NCI-H748 treated with DMSO at 0.1 percent for 48 hours (cell line): Measurements from ENCODE around the gene FGG.
"Not testable (repeated sequence)": the region's sequence is repeated elsewhere in the genome, so short reads cannot be mapped to it uniquely, and the experiment has no call there.

Source experiments
- DNase-seq: peaks from one replicate; lab custom pipeline; 2025; lab: John Stamatoyannopoulos, UW

Gene FGG

DNA sequence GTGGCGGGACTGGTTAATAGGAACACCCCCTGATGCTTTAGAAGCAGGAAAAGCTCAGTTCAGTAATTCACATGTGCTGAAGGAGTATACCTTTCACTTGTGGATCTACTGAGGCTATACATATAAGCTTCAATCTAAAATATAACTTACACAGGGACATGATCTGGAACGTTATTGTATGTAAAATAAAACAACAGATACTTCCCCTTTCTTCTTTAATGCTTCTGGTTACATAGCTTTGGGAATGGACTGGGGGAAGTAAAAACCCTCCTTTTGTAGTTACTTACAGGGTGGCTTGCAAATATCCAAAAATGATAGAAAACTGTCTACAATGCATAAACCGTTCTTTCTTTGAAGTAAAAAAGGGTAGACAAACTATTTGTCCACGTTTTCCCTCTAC is 1.9 kb downstream of the FGG start:
- no peak for DNase-seq

DNA sequence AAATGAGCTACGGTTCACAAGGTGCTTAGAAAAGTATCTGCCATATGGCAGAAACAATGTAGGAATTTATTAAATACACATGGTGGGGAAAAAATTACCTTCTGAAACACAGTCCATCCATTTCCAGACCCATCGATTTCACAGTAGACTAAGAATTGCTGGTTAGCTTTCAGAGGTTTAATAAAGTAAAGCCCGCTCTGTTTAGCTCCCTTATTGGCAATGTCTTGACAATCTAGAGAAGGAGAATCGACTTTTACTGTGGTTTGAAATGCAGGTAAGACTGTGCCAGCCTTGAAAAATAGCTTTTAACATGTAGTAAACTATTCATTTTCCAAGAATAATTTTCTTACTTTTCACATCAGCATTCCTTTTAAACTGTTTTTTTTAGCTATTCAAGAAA is 2.9 kb downstream of the FGG start:
- DNase-seq = no peak

DNA sequence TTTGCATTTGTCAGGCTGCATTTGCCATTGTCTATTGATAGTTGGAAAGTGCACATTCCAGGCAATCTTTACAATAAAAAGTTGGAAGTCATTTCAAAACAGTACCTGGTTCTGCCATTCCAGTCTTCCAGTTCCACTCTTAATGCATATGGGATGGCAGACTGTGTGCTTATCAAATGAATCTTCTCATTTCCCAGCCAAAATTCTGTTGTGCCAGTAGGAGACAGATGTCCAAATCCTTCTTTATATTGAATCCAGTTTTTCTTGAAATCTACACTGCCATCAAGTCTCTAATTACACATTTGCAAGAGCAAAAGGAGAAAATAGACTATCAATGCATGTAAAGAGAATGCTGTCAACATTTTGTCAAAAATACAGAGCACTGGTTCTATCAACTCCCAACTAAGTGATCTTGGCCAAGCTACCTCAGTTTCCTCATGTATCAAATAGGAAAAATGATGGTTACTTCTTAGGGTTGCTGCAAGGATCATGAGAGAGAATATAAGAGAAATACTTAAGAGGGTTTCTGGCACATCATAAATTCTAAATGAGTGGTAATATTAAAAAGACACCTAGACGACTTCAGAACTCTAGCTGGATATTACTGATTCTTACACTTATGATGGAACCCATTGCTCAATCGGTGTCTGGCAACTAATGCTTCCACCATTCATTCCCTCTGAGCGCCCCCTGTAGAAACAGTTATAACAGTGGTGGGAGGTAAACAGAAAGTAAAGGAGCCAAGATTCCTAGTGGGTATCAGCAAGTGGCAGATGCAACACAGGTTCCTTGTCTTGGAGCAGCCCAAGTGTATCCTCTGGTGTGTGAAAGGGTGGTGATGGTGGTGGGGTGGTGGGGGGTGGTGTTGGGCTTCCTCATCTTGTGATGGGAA is 3.8 kb downstream of the FGG start:
- no peak for DNase-seq

DNA sequence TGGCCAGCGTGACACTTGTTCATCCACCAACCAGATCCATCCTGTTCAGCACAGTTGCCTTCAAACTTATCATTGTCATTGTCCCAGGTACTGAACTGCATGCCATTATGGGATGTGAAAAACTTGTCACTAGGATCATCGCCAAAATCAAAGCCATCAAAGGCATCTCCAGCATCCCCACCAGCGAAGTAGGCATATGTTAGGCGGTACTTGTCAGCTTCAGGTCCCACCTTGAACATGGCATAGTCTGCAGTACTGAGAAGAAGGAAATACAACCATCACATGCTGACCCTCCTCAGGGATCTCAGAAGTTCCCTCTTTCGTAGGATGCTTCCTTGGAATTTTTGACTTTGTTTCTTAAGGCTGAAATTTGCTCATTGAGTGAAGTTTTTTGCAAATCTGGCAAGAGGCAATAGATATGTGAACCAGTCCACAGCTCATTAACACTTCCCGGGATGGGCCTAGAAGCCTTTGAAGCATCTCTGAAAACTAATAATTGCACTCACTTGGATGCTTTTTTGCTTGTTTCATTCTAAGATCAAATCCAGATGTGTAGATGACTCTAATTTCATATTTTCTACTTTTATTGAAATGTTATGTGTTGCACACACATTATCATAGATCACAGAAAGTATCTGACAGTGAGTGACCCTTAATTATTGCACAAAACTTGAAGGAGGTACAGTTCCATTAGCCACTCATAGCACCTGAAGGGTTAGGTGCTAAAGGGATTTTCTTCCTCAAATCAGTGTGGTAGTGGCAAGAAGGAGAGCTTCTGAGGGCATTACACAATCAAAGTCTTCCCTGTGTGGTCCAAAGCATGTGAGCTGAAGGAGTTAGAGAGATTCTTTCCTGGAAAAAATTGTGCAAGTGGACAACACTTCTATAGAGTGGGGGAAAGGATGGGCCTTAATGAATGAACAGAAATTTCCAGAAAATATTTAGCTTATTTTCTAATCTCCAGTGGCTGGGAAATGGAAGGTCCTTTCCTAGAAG is 5.4 kb downstream of the FGG start:
- no peak for DNase-seq

DNA sequence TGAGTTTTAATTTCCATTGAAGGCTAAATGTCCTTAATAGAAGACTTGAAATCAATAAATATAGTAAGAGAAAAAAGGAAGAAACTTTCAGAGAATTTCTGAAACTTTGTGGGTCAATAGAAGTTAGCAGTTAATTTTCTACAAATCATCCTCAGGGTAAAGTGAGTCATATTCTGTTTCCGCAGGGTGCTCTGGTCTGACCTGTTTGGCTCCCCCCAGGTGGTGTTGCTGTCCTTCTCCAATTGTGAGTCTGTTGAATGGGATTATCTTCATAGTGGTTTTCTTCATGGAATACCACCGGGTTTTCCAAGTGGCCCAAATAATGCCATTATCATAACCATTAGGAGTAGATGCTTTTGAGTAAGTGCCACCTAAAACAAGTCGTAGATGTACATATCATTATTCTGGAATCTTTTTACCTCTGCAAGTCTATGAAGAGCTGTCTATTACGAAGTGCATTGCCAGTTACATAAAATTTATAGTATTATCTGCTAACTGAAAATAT is 7.7 kb downstream of the FGG start:
- no peak for DNase-seq

DNA sequence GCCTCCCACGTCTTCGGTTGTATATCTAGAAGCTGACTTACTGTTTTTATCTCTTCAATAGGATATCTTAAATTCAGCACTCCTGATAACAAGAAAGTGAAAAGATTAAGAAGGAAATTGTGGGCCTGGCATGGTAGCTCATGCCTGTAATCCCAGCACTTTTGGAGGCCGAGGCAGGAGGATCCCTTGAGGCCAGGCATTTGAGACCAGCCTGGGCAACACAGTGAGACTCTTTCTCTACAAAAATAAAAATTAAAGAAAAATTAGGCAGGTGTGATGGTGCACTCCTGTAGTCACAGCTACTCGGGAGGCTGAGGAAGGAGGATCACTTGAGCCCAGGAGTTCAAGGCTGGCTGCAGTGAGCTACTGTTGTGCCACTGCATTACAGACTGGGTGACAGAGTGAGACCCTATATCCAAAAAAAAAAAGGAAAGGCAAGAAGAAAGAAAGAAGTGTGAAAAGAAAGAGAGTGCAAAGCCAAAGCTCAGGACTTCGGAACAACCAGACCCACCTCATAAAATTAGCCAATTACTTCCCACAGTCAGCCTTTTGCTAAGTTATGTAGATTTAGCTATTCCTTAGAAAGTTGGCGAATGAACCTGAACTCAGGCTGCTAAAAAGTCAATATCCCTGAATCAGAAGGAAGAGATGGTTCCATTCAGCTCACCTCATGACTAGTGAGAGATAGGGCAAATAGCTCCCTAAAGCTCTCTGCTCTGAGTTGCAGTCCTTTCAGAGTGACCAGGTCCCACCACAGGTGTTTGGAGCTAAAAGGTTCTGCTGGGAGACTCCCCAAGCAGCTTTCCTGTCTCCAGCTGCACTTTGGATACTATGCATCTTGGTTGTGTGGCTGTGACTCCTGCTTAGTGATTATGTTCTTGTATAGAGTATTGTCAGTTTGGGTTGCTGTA is 9.2 kb downstream of the FGG start:
- DNase-seq = no peak

DNA sequence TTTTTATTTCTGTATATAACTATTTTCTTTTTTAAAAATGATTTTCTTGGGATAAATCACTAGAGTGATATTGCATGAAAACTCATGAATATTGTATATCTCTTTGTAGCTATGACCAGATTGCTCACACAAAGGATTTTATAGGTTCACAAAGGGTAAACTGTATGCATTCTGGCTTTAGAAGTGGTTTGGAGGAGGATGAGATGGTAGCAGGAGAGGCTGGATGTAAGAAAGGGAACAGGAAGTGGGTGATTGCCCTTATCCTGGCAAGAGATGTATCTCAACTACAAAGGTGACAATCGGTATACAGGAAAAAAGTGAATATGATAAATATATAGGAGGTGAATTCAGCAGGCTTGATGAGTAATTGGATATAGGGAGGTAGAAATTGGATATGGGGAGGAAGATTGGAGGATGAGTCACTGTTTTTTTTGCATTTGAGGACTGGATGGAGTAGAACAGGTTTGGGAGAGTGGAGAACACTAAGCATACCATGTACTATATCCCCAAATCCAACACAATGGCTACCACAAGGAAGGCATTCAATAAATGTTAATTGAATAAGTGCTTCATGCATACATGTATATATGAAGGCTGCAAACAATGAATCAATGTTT is 9.9 kb downstream of the FGG start:
- DNase-seq = no peak

DNA sequence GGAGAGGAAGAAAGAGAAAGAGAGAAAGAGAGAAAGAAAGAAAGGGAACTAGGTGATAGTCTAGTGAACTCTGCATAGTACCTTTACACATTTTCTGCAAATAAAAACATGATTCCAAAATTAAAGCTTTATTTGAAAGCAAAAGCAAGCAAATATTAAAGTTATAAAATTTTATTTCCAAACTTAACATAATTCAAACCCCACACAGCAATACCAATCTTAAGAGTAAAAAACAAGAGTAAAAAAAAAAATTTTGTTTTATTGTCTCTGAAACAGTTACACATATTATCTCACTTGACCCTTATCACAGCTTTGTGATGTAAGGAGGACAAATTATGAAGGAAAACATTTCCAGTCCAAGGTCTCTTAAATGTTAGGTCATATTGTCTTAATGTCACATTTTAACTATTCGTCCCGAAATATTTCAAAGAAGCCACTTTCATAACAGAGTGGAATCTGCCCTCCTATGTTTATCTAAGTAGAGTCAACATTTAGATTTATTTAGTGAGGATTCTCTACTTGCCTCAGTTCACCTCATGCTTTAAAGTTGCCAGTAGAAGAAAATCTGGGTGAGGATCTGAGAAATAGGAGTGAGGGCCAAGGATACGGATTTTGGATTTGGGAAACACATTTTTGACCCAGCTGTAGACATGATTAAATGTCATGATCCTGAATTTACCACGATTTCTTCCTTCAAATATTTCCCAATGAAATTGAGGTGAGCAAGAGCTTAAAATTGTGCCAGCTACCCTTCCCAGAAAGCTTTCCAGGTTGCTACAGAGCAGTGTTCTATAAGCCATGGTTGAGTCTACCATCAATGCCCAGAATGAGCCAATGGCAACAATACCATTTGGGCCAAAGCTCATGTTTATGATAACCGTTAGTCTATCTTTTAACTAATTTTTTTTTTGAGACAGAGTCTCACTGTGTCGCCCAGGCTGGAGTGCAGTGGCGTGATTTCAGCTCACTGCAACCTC is 14.4 kb downstream of the FGG start:
- DNase-seq = no peak

DNA sequence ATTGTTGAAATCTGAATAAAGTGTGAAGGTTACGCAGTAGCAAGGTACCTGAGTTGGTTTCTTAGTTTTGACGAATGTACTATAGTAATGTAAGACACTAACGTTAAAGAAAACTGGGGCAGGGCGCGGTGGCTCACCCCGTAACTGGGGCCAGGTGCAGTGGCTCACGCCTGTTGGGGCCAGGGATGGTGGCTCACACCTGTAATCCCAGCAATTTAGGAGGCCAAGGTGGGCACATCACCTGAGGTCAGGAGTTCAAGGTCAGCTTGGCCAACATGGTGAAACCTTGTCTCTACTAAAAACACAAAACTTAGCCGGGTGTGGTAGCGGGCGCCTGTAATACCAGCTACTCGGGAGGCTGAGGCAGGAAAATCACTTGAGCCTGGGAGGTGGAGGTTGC is 15.2 kb downstream of the FGG start:
- not testable (repeated sequence) for DNase-seq

DNA sequence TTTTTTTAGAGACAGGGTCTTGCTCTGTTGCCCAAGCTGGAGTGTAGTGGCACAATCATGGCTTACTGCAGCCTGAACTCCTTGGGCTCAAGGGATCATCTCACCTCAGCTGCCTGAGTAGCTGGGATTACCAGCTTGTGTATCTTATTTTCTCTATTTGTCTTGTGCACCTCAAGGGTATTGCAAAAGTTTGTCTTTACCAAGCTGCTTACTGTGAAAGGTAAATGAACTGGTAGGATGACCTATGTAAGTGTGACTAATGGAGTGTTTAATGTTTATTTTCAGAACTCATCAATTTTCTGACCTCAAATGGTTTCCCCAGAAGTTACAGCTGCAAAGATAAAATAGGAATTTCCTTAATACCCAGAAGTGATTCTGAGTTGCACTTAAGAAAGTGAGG is 16.6 kb downstream of the FGG start:
- no peak for DNase-seq

DNA sequence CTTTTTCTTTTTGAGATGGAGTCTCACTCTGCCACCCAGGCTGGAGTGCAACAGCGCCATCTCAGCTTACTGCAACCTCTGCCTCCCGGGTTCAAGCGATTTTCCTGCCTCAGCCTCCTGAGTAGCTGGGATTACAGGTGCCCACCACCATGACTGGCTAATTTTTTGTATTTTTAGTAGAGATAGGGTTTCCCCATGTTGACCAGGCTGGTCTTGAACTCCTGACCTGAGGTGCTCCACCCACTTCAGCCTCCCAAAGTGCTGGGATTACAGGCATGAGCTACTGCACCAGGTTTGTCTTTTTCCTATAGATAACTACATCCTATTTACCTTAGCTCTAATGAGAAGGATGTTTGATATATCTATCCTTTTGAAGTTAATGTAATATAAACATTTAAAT is 18.1 kb downstream of the FGG start:
- DNase-seq = not testable (repeated sequence)

DNA sequence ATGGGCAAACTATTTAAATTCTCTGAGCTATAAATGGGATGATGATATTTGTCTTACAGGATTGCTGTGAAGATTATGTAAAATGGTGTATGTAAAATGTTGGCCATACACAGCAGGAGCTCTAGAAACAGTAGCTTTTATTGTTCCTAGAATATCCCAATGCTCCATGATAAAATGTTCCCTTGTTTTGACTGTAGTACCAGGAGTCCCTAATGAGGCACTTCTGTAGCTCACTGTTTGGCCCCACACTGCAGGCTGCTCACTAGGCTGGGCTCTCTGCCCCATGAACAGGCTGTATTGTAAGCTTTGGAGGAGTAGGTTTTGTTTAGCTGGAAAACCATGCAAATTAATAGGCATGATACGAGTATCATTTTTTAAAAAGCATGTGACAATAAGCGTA is 18.6 kb downstream of the FGG start:
- DNase-seq = no peak

DNA sequence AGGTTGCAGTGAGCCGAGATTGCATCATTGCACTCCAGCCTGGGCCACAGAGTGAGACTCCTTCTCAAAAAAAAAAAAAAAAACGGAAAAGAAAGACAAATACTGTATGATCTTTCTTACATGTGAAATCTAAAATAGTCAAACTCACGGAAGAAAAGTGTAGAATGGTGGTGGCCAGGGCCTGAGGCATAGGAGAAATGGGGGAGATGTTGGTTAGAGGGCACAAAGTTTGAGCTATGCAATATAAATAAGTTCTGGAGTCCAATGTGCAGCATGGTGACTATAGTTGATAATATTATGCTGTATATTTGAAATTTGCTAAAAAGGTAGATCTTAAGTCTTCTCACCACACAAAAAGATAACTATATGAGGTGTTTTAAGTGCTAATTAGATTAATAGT is 20.6 kb downstream of the FGG start:
- DNase-seq = no peak

DNA sequence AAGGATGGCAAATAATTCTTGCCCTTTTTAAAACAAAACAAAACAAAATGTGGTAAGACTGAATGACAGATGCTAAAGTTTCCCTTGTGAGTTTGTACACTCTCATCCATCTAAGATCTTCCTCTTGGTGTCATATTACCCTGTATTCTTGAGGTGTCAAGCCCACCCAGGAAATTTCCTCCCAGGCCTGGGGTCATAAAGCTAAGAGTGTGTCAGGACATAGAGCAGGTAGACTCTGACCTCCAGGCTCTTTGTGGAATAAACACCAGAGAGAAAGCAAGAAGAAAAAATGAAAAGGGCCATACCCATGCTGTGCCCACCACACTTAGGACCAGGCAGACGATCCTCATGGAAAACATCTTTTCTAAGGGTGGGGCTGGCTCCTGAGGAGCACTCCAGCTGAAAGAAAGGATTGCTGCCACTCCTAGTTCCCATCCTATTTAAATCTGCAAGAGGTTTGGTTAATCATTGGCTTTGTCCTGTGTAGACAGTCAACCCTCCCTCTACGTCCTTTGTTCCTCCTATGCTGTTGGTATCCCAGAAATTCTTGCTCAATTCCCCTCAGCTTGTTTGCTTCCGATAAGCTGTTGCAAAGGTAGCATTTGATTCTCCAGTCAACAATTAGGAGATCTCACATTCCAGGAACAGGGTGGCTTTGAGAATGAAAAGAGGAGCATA is 22.0 kb downstream of the FGG start, which contains the start of gene FGA:
Gene FGA, minus strand, starts transcription at position 414 of the 678 bp plus-strand sequence. Its CDS starts 55 bp downstream, at position 359.
- DNase-seq = no peak

DNA sequence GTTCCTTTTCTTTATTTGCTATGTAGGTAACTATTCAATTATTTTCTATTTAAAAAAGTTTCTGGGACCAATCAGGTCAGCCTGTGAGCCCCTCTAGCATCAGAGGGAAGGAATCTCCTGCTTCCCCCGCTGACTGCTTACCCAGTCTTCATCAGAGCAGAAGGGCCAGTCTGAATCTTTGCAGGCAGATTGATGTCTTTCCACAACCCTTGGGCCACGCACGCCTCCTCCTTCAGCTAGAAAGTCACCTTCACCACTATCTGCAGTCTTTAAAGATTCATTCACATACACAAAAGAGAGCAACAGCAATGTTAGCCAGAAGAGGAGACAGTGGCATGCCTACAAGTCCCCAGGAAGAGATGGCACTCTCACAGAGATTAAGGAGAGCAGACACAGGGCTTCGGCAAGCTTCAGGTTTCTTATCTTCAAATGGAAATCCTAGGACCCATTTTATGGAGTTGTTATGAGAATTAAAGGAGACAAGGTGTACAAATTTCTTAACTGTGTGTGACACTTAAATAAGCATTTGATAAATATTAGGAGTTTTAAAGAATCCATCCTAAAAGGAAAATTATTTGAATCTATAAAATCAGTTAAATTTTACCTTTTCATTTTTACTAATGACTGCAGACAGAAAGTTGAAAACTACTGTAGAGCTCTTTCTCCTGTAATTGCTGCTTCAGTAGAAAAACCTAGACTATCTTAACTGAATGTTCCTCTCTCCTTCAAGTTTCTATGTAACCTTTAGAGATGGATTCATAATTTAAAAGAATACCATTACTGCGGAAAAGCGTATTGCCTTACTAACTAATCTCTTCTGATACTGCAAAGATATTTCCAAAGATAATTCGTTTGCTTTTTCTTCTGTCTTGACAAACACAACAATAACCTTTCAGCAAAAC is 22.9 kb downstream of the FGG start:
- no peak for DNase-seq

DNA sequence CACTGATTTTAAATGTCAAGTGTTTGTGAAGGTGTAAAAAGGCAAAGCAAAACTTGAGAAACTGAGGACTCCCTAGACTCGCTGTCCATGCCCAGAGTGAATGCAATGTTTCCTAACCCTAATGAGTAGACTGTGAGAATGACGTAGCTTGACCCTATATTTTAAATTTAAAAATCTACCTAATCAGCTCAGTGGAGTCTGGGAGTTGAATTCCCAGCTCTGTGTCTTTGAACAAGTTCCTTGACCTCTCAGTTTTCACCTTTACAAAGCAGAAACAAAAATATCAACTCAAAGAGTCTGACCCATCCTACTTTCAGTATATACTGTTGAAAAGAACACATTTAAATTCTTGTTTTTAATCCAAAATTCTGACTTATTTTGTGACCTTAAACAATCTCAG is 24.3 kb downstream of the FGG start:
- DNase-seq = no peak

DNA sequence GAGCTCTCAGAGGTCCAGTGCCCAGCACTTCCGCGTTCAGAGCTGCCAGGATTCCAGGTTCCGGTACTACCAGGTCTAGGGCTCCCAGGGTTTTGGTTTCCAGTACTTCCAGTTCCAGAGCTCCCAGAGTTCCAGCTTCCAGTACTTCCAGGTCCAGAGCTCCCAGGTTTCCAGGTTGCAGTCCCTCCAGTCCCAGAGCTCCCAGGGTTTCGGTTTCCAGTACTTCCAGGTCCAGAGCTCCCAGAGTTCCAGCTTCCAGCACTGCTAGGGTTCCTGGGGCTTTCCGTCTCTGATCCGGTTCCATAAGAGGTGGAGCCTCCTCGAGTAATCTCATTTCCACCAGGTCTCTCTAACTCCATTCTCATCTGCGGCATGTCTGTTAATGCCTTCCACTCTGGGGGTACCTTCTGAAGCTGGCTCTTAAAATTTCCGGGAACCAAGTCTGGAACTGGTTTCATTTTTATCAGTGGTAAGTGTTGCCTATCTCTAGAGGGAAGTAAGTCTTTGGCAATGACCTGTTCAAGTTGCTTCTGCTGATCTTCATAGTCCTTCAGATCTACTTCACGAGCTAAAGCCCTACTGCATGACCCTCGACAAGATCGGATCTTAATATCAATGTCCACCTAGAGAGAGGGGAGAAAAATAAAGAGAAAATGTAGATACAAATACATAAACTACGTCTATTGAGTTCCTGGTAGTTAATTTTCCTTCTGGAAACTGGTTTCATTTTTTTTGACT is 26.0 kb downstream of the FGG start:
- no peak for DNase-seq
